ENCODE data around the gene ABI2.
"Not testable (repeated sequence)": the region's sequence is repeated elsewhere in the genome, so short reads cannot be mapped to it uniquely, and the experiment has no call there.

The ABI2 gene

DNA sequence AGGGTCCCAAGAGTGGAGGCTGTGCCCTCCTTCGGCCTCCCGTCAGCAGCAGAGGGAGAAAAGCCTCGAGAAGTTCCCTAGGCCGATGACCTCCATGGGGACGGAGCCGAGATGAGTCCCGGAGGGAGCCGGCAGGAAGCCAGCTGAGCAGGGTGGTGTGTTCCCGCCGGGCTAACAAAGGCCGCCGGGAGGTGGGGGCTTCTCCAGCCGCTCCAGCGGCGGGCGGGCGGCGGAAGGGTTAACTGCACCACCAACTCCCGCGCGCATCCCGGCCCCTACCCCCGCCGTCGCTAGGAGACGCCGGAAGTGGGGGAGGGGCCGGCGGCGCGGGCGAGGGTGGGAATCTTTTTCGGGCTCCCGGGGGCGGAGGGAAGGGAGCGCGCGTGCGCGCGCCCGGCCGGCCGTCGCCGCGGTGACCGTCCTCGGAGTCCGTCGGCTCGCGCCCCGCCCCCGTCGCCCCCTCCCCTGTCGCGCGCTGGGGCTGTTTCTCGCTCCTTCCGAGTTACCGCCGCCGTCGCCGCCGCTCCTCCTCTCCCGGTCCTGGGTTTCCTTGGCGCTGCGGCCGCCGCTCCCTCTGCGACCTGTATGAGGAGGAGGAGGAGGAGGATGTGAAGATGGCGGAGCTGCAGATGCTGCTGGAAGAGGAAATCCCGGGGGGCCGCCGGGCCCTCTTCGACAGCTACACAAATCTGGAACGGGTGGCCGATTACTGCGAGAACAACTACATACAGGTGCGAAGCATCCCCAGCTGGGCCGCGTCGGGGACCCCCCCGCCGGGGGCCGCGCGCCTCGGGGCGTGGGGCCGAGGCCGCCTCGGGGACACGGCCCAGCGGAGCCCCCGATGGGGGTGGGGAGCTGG is at the start of gene ABI2:
Gene ABI2, plus strand, starts transcription at position 494 of the 859 bp plus-strand sequence. Its CDS starts 121 bp downstream, at position 615.
- peak; percentile 71 for ATAC-seq
- DNase-seq, result peak; percentile 84

DNA sequence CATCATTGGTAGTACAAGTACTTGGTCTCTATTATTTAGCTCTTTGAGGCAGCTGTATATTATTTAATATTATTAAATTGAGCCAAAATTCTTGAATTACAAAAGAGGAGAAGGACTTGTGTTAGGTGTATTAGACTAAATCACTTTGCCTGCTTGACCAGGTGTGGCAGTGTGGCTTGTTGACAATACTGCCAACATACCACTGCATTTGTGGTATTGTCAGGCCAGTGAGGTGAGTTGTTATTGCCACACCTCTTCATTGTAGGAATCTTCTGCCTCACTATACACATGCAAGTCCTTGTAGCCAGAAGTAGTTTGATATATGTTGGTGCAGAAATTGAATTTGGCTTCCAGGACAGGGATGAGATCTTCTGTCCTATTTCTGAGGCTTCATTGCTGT is 48.9 kb upstream of the ABI2 start:
- ATAC-seq (no peak), DNase-seq (no peak)

DNA sequence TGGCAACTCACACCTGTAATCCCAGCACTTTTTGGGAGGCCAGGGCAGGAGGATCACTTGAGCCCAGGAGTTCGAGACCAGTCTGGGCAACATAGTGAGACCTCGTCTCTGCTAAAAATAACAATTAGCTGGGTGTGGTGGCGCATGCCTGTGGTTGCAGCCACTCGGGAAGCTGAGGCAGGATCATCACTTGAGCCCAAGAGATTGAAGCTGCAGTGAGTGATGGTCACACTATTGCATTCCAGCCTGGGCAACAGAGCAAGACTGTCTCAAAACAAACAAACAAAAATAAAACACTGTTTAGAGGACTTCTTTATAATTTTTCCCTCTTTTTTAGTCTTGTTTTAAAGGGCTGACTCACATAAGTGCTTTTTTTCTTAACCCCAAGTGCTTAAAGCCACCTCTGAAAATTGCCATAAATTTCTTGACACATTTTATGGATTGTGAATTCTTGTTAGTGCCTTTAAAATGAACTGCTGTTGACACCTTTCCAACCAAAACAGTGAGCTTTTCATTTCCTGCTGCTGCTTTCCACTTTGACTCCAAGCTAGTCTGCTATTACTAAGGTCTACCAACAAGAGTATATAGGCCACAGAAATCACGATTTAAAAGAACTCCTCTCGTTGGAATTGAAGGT is 47.6 kb upstream of the ABI2 start:
- no peak for DNase-seq
- no peak for ATAC-seq

DNA sequence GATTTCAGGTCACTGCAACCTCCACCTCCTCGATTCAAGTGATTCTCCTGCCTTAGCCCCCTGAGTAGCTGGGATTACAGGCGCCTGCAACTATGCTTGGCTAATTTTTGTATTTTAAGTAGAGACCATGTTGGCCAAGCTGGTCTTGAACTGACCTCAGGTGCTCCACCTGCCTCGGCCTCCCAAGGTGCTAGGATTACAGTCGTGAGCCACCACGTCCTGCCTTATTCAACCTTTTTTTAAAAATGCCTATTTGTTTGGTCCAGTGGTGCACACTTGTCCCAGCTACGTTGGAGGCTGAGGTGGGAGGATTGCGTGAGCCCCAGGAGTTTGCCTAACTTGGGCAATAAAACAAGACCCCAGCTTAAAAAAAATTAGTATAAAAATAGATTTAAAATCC is 46.1 kb upstream of the ABI2 start:
- no peak for DNase-seq
- ATAC-seq, result no peak

DNA sequence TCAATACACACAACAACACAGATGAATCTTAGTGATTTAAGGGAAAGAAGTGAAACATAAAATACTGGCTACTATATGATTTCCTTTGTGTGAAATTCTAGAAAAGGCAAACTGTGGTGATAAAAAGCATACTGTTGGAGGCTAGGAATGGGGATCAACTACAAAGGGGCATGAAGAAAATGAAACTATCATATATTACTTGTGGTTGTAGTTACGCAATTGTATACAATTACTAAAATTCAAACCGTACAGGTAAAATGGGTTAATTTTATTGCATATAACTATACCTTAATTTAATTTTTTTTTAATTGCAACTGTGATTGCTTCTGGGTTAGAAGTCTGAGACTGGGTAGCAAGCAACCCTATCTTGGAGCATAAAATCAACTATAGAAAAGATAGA is 41.7 kb upstream of the ABI2 start:
- ATAC-seq (no peak), DNase-seq (no peak)

DNA sequence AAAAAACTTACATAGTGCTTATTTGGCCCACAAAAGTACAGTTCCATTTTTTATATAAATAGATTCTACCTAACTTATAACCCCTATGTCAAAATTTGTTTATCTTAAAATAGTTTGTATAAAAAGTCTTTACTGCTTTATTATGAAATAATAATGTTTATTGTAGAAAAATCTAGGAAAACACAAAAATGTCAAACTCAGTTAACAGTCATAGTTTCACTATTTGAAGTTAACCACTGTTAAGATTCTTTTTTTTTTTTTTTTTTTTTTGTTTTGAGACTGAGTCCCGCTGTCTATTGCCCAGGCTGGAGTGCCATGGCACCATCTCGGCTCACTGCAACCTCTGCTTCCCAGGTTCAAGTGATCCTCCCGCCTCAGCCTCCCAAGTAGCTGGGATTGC is 26.5 kb upstream of the ABI2 start:
- ATAC-seq, result no peak
- no peak for DNase-seq

DNA sequence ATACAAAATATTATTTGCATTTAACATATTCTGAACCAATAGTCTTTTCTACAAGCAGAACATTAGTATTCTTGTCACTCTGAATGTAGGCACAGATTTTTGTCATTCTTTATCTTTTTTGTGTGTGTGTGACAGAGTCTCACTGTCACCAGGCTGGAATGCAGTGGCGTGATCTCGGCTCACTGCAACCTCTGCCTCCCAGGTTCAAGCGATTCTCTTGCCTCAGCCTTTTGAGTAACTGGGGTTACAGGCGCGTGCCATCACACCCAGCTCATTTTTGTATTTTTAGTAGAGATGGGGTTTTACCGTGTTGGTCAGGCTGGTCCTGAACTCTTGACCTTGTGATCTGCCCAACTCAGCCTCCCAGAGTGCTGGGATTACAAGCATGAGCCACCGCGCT is 25.6 kb upstream of the ABI2 start:
- not testable (repeated sequence) for ATAC-seq, DNase-seq

DNA sequence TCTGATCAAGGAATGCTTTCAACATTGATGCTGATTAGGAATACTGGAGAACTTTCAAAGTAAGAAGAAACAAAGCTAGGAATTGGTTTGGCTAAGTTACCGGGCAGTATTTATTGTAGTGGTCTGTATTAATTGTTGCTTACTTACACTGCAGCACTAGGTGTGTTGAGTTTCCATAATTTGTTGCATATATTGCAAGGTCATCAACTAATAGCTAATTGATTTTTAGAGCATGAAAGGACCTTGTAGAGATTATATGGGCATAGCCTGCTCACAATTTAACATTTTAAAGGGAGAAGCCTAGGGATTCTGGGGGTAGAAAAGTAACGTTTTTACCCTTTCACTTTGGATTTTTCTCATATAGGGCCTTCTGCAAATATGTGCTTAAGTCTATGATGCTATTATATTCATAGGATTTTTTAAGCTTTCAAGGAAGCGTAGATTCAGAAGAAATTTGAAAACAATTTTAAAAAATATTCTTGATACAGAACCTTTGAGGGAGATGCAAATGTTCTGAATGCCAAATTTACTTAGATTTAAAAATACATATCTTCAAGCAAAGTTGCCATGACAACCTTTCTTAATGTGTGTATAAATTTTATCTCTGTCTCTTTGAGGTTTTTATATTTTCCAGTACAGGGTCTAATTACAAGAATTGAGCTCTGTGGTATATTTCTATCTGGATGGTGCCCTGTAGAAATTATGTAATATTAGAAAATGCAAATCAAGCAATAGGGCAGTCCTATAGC is 17.3 kb upstream of the ABI2 start:
- no peak for ATAC-seq
- DNase-seq, result no peak

DNA sequence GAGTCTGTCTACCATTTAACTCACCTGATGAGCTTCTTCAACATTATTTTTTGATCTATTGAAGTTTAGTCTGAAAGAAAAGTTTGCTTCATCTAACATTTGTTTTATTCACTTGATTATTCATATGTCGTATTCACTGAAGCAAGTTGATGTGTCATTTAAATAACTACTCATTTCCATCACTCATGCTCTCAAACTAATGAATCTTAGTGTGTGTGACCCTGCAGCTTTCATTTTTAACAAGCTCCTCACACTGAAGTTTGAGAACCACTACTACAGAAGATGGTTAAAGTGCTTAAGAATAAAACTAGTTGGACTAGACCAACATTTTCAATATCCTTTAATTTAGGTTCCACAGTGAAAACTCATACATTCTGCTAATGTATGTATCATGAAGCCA is 1.8 kb upstream of the ABI2 start:
- ATAC-seq, result no peak
- no peak for DNase-seq

DNA sequence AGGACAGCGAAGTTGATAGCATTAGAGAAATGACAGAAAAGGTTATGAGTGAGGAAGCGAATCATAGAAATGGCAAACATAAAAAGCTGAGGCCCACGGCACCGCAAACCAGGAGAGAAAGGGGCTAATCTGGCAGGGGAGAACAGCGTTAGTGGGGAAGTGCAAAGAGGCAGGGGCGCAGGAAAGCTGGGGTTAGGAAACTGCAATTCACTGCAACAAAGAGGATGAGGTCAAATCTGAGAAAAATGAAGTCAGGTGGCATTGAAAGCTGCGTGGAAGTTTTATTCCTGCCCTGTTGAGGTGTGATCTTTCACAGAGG is 653 bp upstream of the ABI2 start:
- DNase-seq, result no peak
- ATAC-seq, result no peak

DNA sequence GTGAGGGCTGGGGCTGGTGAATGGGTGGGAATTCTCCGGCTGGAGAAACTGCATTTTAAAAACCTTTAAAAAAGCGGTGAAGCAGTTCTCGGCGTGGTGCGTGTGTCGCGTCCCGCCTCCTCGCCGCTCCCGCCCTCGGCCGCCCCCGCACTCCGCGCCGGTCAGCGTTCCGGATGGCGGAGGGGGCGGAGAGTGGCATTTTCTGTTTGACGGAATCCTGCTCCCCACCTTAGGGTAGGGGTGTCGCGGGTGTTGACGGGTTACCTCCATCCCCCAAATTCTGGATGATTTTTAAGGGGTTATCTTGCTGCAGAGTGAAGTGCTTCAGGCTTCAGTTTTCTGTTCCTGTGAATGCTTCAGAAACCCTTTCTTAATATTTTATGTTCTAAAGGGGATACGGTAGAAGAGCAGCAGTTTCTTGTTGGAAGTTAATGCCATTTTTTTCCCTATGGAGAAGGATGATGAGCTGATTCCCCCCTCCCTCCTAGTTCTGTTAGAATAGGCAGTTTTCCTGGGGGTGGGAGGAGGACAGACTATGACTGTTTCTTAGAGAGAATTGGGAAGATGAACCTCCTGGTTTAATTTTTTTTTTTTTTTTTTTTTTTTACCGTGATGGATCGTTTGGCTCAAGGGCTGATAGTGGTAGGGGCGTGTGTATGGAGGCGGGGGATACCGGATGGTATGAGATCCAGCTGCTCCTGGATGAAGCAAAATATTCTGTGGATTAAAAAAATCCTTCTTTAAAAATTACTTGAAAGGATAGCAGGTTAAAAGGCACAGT is 756 bp downstream of the ABI2 start:
- ATAC-seq, result peak; percentile 34
- DNase-seq, result peak; percentile 70

DNA sequence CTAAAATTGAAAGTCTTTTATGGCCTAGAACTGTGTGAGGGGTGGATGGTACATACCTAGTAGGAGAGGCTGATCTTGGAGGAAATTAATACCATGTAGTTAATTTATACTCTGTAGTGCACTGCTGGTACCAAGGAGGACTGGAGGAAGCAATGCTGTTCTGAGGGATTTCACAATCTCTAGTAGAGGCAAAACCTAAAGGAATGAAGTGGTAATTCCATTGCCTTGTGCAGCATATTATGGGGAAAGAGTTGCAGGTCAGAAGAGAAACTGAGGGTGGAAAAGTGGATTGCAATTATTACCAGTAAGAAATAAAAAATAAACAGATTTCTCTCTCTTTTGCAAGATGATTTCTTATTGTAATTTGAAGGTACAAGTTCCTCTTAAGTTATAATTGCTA is 2.2 kb downstream of the ABI2 start:
- no peak for DNase-seq

DNA sequence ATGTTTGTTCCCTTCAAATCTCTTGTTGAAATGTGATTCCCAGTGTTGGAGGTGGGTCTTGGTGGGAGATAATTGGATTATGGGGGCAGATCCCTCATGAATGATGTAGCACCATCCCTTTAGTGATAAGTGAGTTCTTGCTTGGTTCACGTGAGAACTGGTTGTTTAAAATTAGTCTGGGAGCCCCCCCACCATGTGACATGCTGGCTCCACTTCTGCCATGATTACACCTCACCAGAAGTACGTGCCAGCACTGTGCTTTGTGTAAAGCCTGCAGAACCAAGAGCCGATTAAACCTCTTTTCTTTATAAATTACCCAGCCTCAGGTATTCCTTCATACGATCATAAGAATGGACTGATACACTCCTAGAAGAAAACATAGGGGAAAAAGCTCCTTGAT is 10.1 kb downstream of the ABI2 start:
- ATAC-seq (no peak), DNase-seq (no peak)

More for the DNA sequence above, 2.2 kb downstream of the ABI2 start:
- no peak for ATAC-seq

DNA sequence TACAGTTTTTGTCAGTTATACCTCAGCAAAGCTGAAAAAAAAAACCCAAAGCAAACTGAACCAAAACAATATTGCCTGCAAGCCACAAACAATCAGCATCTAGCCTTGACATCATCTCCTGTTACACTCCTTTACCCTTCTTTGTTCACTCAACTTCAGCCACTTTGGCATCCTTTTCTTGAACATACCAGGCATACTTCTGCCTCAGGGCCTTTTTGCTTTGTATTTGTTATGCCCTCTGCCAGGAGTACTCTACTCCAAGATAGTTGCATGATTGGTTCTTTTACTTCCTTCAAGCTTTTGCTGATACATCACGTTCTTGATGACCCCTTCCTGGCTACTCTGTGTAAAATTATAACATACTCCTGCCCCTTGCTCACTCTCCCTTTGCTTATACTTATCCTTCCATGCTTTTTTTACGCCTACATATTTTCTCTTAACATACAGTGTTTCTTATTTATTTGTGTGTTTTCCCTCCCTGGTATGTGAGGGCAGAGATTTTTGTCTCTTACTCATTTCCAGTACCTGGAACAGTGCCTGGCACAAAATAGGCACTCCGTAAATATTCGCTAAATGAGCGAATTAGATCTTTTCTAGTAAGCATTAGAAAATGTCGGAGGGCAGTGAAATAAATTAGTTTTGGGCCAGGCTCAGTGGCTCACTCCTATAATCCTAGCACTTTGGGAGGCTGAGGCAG is 12.7 kb downstream of the ABI2 start:
- DNase-seq, result no peak
- no peak for ATAC-seq

DNA sequence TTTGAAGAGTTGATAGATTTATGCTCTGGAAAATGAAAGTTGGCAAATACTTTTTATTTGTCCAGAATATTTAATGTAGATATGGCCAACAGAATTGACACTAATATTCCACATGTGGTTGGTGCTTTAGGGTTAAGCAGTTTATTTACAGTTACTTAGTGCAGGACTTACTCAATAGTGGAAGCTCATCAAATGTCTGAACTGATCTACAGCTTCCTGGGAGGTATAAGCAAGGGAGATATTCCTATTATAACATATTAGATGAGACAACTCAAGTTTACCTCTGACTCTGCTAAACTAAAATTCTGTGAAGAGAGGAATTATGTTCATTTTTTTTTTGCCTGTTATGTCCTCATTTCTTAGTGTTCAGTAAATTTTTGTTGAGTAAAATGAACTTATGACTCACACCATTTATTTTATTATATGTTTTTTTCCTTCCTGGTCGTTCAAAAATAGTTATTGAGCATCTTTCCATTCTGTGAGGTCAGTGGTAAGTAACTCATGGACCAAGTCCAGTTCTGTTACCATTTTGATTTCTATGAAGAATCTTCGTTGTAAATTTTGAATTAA is 13.6 kb downstream of the ABI2 start:
- no peak for DNase-seq
- ATAC-seq, result no peak

DNA sequence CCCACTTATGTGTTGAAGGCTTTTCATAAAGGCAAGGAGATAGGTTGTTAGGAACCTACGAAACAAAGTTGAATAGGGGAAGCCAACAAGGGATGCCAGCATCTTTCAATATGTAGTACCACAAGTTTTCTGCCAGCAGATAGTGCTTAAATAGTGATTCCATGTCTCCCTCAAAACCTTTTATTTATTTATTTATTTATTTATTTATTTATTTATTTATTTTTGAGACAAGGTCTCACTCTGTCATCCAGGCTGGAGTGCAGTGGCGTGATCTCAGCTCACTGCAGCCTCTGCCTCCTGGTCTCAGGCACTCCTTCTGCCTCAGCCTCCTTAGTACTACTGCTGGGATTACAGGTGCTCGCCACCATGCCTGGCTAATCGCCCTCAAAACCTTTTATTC is 14.2 kb downstream of the ABI2 start:
- DNase-seq, ATAC-seq: not testable (repeated sequence)

DNA sequence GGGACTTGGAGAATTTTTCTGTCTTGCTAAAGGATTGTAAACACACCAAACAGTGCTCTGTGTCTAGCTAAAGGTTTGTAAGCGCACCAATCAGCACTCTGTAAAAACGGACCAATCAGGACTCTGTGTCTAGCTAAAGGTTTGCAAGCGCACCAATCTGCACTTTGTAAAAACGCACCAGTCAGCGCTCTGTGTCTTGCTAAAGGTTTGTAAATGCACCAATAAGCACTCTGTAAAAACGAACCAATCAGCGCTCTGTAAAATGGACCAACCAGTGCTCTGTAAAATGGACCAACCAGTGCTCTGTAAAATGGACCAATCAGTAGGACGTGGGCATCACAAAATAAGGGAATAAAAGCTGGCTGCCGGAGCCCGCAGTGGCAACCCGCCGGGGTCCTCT is 16.5 kb downstream of the ABI2 start:
- no peak for ATAC-seq
- no peak for DNase-seq

DNA sequence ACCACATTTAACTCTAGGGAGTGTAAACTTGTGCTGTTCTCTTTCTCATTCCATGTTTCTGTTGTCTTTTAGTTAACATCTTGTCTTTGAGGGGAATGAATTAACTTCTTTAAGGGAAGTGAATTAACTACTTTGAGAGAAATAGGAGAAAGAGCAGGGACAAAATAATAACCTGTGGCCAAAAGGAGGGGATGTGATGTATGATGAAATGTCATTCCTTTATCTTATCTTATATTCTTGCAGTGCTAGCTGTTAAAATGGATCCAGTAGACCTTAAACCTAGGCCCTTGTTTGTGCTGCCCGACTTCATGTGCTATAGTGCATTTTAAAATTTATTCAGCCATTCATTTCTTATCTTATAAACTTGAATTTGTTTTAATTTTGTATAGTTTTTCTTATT is 18.4 kb downstream of the ABI2 start:
- DNase-seq (no peak), ATAC-seq (no peak)

DNA sequence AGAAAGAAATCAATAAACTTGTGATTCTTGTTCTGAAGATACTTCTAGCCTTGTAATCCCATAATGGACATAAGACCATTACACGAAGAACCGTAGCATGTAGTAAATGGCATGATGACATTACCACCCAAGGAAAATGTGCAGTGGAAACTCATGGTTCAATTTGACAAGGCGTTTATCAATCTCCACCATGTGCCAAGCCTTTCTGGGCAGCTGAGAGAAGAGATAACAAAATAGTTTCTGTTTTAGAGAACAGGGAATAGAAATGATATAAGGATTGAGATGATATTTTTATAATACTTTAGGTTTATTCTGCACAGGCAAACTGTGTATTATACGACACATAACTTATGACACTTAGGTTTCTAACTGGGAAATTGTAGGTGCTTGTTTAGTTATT is 19.2 kb downstream of the ABI2 start:
- no peak for ATAC-seq
- no peak for DNase-seq

DNA sequence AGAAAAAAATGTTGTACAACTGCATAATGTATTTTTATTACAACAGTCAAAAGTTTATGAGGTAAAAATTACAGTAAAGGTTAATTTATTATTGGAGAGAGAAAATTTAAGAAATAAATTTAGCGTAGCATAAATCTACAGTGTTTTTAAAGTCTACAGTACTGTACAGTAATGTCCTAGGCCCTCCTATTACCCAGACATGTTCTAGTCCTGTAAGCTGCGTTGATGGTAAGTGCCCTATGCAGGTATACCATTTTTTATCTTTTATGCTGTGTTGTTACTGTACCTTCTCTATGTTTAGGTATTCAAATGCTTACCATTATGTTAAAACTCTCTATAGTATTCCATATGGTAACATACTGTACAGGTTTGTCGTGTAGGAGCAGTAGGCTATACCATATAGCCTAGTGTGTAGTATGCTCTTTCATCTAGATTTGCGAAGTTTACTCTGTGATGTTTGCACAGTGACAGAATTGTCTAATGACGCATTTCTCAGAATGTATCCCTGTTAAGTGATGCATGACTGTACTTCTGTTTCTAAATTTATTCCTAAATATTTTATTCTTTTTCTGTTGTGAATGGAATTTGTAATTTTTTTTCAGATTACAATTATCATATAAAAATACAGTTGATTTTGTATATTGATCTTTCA is 24.5 kb downstream of the ABI2 start:
- DNase-seq, result no peak
- ATAC-seq, result no peak

DNA sequence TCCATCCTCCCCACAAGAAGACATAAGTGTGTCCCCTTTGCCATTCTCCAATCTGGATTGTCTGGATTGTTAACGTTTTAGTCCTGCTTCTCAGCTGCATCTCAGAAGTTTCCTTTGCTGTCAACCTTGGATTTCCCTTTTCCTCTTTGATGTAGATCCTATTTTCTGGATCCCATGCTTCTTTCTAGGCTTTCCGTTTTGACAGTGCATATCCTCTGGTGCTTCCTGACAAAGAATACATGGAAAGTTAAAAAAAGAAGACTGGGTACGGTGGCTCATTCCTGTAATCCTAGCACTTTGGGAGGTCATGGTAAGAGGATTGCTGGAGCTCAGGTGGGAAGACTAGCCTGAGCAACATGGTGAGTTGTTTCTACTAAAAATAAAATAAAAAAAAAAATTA is 26.8 kb downstream of the ABI2 start:
- ATAC-seq (no peak), DNase-seq (no peak)
